GM12878 (cell line): ENCODE results near the gene NPB. TPM values are rescaled to one million over a fixed set of nuclear protein-coding genes. Genes with fewer than 3 reads are reported as not detected.

ENCODE experiments used
- ATAC-seq: fragments of 200-7000 bp; cut with Tn5 transposase; 3 replicates; pipeline ENCODE4 v1.9.1; 2020; ENCODE audit warnings: mild to moderate bottlenecking, moderate library complexity
- BruUV-seq: library from RNA; stranded (reverse); fragments of 400-500 nt; replicated peaks from 2 replicates; lab custom pipeline; 2021; lab: Mats Ljungman, UMichigan
- CTCF ChIA-PET: fragments of 300-600 bp; sonication (Branson Sonifier 250); formaldehyde crosslinking; extraction: SDS; loops from one replicate; lab custom pipeline; 2021; ENCODE audit warnings: inconsistent platforms; lab: Yijun Ruan, JAX
- POLR2A ChIA-PET: fragments of 350-600 bp; formaldehyde crosslinking; extraction: SDS; loops from one replicate; lab custom pipeline; 2021; ENCODE audit warnings: inconsistent platforms; lab: Charles Lee
- RAD21 ChIA-PET: fragments of 300-600 bp; sonication (Branson Sonifier 250); formaldehyde crosslinking; loops from one replicate; lab custom pipeline; 2023; ENCODE audit warnings: antibody characterized with exemption; ENCODE audit not compliant: unreplicated experiment; lab: Charles Lee
- SMC1A ChIA-PET: fragments of 300-600 bp; sonication (Branson Sonifier 250); formaldehyde crosslinking; loops from one replicate; lab custom pipeline; 2023; ENCODE audit not compliant: unreplicated experiment, uncharacterized antibody; lab: Charles Lee
- DNase-seq: peaks from one replicate; pipeline ENCODE4 v3.0.0-alpha.2; 2011; ENCODE audit warnings: low read depth, low spot score
- FAIRE-seq: peaks from 3 replicates; lab custom pipeline; 2011; peaks lifted over from hg19 to GRCh38; lab: Jason Lieb, UNC
- H2AFZ ChIP-seq: 2 replicates; pipeline ENCODE4 v1.6.0; 2011; ENCODE audit warnings: low read depth, low read length, control low read depth; ENCODE audit not compliant: control insufficient read depth
- H3K27ac ChIP-seq: 2 replicates; pipeline ENCODE4 v1.5.1; 2011; ENCODE audit warnings: control low read depth; ENCODE audit not compliant: control insufficient read depth, insufficient read depth
- H3K27me3 ChIP-seq, 2 experiments: replicated peaks in 1 of 2; 2 replicates each; pipeline versions ENCODE4 v1.6.0 to v1.6.1; 2011; ENCODE audit warnings: low read length in 1 of 2; ENCODE audit not compliant: control insufficient read depth in 2 of 2, insufficient read depth in 2 of 2
- H3K36me3 ChIP-seq, 2 experiments: 2 replicates each; pipeline ENCODE4 v1.5.1; 2011; ENCODE audit warnings: low read length in 1 of 2; ENCODE audit not compliant: control insufficient read depth in 2 of 2, insufficient read depth in 2 of 2
- H3K4me1 ChIP-seq: 2 replicates; pipeline ENCODE4 v1.6.1; 2011; ENCODE audit warnings: mild to moderate bottlenecking, low read length, moderate library complexity, mixed read lengths; ENCODE audit not compliant: control insufficient read depth, insufficient read depth
- H3K4me2 ChIP-seq: 2 replicates; pipeline ENCODE4 v1.6.0; 2011; ENCODE audit warnings: control low read depth; ENCODE audit not compliant: control insufficient read depth, insufficient read depth
- H3K4me3 ChIP-seq: fragments of 200-600 bp; sonication (generic); 2 replicates; pipeline ENCODE4 v1.5.1; 2016
- H3K79me2 ChIP-seq: 2 replicates; pipeline ENCODE4 v1.6.0; 2011; ENCODE audit warnings: low read length; ENCODE audit not compliant: control insufficient read depth, insufficient read depth
- H3K9ac ChIP-seq: 2 replicates; pipeline ENCODE4 v1.8.0; 2011; ENCODE audit warnings: low read length, control low read depth, mixed read lengths; ENCODE audit not compliant: control insufficient read depth, insufficient read depth
- H3K9me3 ChIP-seq: replicated peaks from 3 replicates; pipeline ENCODE4 v1.5.1; 2011; ENCODE audit warnings: mild to moderate bottlenecking, low read length; ENCODE audit not compliant: control insufficient read depth, insufficient read depth
- H4K20me1 ChIP-seq: 2 replicates; pipeline ENCODE4 v1.6.0; 2011; ENCODE audit not compliant: control insufficient read depth, insufficient read depth
- E2F8 ChIP-seq: fragments of 450-650 bp; IDR thresholded peaks from 2 replicates; pipeline ENCODE4 v1.6.1; 2018; ENCODE audit warnings: mild to moderate bottlenecking, low read depth, moderate library complexity; ENCODE audit not compliant: partially characterized antibody
- SMARCA5 ChIP-seq: fragments of 450-650 bp; IDR thresholded peaks from 2 replicates; pipeline ENCODE4 v1.6.1; 2017; ENCODE audit warnings: mild to moderate bottlenecking
- SUZ12 ChIP-seq: fragments of 200-600 bp; sonication (generic); IDR thresholded peaks from one replicate; pipeline ENCODE4 v1.6.1; 2018; ENCODE audit warnings: antibody characterized with exemption, mild to moderate bottlenecking; ENCODE audit not compliant: unreplicated experiment
- TARDBP ChIP-seq: IDR thresholded peaks from 2 replicates; pipeline ENCODE4 v1.6.1; 2016; ENCODE audit warnings: borderline replicate concordance
- WGBS: methylation state at CpG from one replicate; pipeline ENCODE4 v1.1.6; 2016; ENCODE audit warnings: low lambda C conversion rate; ENCODE audit not compliant: insufficient replicate concordance, insufficient coverage; ENCODE audit errors: missing lambda C conversion rate; 5-methylcytosine and 5-hydroxymethylcytosine counted together
- in situ Hi-C: fragments of 300-500 bp; cut with MboI; formaldehyde crosslinking; loops from 9 replicates; pipeline ENCODE4 v1.14.3; 2018; ENCODE audit warnings: mixed read lengths
- intact Hi-C: fragments of 100-400 bp; cut with micrococcal nuclease; formaldehyde crosslinking; loops from one replicate; pipeline ENCODE4 v1.14.2; 2022; ENCODE audit not compliant: unreplicated experiment
- polyA plus RNA-seq, 11 experiments: library from polyadenylated mRNA; depleted of rRNA in 4 of 11; unstranded in 6 of 11; stranded (reverse) in 5 of 11; fragments of >200 nt; fragmentation: Nextera tagmentation in 4 of 11; fragmentation: Illumina TruSeq in 1 of 11; extraction: Ambion mirVana in 4 of 11; extraction: Trizol in 1 of 11; gene quantifications; 1 replicate in 1 of 11; 2 replicates in 10 of 11; pipeline versions ENCODE4 v1.2.1 to v1.2.3, GENCODE V29; 2011 to 2016; ENCODE audit warnings: inconsistent platforms in 2 of 11, missing spikeins in 2 of 11, low read depth in 1 of 11
- total RNA-seq, 4 experiments: library from RNA; depleted of rRNA in 3 of 4; stranded (reverse); fragments of >200 nt in 3 of 4; fragmentation: Illumina TruSeq in 1 of 4; extraction: Trizol in 1 of 4; gene quantifications; 2 replicates each; pipeline versions ENCODE4 v1.2.1 to v1.2.3, GENCODE V29; 2013 to 2021

NPB gene
- total and polyA plus RNA-seq, 10 of the 15 experiments (the other 5 are each of a cell fraction or from before 2014, with no cell fraction given): 0.03 to 0.40 (median 0.15) TPM; not detected in 2

GRCh38 chr17:81934850-81935708 lies 33.0 kb downstream of the NPB start:
- no peak overlapping the region for H3K27ac ChIP-seq
- H3K4me1 ChIP-seq: peaks cover 13% of the 10 kb centered on the region
- WGBS: 88% methylated on average over 30 of the region's 38 CpGs
- in situ Hi-C loops (no loop called here), intact Hi-C loops (no loop called here)
- no peak for DNase-seq
- BruUV-seq: no TSS peak
- H3K27me3 ChIP-seq: no peaks in the 10 kb centered on the region
- ChIA-PET POLR2A (no interaction called here), CTCF (interaction anchor here (1.2 to 1.4 kb wide), 2 partner anchors 7 to 65 kb away, joined by 5 read pairs; partner anchors contain the start of gene MAFG), RAD21 (no interaction called here), SMC1A (interaction anchor here (1.0 kb wide), 1 partner anchor 19 kb away, joined by 3 read pairs; no protein-coding TSS in a partner anchor)
- H3K9me3 ChIP-seq: no peaks in the 10 kb centered on the region
- ATAC-seq: no peak
- H4K20me1 ChIP-seq: no peaks in the 10 kb centered on the region
- FAIRE-seq: no peak
- H3K4me2 ChIP-seq: no peak overlapping the region
- no peak for TF ChIP-seq E2F8
- no peak for TF ChIP-seq TARDBP
- no peak for TF ChIP-seq SUZ12
- no peak for TF ChIP-seq SMARCA5
- H3K36me3 ChIP-seq: peaks cover 0 to 2% of the 10 kb centered on the region in 2 experiments; a peak in 1 of 4 replicates
- no peak overlapping the region for H3K4me3 ChIP-seq
- H2AFZ ChIP-seq: no peak overlapping the region
- H3K9ac ChIP-seq: no peak overlapping the region
- H3K79me2 ChIP-seq: peaks cover 10% of the 10 kb centered on the region
